GM19467 (cell line): ENCODE results near the gene INPPL1.

Source experiments
- ATAC-seq: cut with Tn5 transposase; IDR thresholded peaks from one replicate; pipeline ENCODE4 v1.9.1; 2021; ENCODE audit warnings: mild to moderate bottlenecking, moderate library complexity; ENCODE audit not compliant: unreplicated experiment

The INPPL1 gene

DNA sequence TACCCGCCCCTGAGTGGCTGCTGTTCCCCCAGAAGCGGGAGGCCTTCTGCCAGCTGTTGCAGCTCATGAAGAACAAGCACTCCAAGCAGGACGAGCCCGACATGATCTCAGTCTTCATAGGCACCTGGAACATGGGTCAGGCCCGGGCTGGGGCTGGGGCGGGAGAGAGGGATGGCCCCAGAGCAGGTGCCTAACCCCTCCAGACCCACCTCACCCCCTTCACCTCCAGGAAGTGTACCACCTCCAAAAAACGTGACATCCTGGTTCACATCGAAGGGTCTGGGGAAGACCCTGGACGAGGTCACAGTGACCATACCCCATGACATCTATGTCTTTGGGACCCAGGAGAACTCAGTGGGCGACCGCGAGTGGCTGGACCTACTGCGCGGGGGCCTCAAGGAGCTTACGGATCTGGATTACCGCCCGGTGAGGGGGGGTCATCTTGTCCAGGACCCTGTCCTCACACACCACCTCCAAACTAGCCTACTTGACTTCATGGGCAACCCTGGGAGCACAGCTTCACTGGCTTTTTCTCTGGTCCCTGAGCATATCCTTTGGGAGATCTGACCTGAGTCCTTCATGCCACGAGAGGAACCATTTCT is 6.3 kb downstream of the INPPL1 start:
- no peak for ATAC-seq

DNA sequence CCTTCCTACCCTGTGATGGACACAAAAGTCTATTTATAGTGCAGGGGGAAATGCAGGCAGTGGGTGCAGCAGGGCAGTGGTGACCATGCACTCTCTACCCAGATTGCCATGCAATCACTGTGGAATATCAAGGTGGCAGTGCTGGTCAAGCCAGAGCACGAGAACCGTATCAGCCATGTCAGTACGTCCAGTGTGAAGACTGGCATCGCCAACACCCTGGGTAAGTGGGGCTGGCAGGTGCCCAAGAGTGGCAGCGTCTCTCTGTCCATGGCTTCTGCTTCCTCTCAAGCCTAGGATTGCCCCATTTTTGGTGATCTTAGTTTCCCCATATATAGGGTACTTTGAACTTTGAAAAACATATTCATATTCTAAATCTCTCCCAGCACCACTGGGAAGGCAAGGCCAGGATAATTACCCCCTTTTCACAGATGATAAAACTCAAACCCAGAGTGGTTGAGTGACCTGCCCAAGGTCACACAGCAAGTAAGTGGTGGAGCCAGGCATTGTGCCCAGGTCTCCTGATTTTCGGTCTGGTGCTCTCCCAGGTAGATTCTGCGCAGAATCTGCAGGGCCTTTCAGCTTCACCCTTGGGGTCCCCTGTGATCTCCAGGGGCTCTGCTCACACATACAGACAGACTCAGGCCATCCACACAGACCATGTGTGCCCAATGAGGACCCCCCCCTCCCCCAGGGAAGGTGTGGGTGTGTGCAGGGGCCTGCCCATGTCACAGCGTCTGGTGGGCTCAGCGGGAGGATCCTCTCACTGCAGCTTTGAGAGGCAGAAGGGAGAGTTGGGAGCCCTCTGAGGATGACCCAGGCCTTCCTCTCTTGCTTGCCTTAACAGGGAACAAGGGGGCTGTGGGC is 7.1 kb downstream of the INPPL1 start:
- ATAC-seq, result no peak

DNA sequence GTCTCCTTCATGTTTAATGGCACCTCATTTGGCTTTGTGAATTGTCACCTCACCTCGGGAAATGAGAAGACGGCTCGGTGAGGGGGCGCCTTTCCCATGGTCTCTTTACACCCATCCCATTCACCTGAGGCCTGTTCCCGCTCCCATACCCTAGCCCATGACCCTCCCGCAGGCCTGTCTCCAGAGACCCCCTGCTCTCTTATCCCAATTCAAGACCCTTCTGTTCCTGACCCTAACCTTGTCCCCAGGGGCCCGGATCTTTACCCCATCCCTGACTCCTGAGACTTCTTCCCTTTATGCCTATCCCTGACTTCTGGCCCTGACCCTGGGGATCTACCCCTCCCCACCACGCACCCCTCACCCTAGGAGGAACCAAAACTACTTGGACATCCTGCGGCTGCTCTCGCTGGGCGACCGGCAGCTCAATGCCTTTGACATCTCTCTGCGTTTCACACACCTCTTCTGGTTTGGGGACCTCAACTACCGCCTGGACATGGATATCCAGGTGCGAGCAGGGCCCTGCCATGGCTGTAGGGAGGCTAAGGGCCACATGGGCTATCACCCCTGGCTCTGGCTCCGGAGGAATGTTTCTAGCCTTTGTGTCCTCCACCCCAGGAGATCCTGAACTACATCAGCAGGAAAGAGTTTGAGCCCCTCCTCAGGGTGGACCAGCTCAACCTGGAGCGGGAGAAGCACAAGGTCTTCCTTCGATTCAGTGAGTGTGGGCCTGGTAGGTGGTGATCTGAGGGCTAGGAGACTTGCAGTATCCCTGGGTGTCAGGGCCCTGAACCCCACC is 7.9 kb downstream of the INPPL1 start:
- ATAC-seq, result no peak

GRCh38 chr11:72233056-72233772 is 8.6 kb downstream of the INPPL1 start:
- no peak for ATAC-seq

GRCh38 chr11:72233773-72234513 is 9.4 kb downstream of the INPPL1 start:
- no peak for ATAC-seq

- ATAC-seq, result no peak
Measured at GRCh38 chr11:72234514-72234830, 9.9 kb downstream of the INPPL1 start.

GRCh38 chr11:72234920-72235319 is 10.4 kb downstream of the INPPL1 start:
- ATAC-seq, result no peak

DNA sequence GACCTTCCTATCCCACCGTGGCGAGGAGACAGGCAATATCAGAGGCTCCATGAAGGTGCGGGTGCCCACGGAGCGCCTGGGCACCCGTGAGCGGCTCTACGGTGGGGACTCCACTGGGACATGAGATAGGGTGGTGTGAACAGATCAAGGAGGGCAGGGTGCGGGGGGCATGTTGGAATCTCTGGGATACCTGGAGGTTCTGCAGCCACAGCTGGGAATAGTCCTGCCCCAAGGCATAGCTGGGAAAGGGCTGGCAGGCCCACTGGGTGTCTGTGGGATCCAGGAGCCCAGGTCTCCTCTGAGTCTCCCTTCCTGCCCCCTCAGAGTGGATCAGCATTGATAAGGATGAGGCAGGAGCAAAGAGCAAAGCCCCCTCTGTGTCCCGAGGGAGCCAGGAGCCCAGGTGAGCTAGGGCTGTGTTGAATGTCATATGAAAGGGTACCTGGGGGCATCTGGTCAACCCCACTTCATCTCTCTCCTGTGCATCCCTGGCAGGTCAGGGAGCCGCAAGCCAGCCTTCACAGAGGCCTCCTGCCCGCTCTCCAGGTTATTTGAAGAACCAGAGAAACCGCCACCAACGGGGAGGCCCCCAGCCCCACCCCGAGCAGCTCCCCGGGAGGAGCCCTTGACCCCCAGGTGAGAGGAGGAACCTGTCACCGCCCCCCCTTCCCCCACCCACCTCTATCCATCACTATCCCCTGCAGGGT is 10.9 kb downstream of the INPPL1 start:
- no peak for ATAC-seq

- no peak for ATAC-seq
Measured at GRCh38 chr11:72236083-72236697, 11.6 kb downstream of the INPPL1 start.

- ATAC-seq, result no peak
Measured at GRCh38 chr11:72236774-72237111, 12.2 kb downstream of the INPPL1 start.

GRCh38 chr11:72237112-72237931 is 12.8 kb downstream of the INPPL1 start:
- ATAC-seq, result no peak

GRCh38 chr11:72238040-72238450 is 13.5 kb downstream of the INPPL1 start:
- ATAC-seq, result no peak

- ATAC-seq, result no peak
Measured at GRCh38 chr11:72238492-72239312, 14.1 kb downstream of the INPPL1 start.

- ATAC-seq, result no peak
Measured at GRCh38 chr11:72239313-72239848, 14.8 kb downstream of the INPPL1 start.

DNA sequence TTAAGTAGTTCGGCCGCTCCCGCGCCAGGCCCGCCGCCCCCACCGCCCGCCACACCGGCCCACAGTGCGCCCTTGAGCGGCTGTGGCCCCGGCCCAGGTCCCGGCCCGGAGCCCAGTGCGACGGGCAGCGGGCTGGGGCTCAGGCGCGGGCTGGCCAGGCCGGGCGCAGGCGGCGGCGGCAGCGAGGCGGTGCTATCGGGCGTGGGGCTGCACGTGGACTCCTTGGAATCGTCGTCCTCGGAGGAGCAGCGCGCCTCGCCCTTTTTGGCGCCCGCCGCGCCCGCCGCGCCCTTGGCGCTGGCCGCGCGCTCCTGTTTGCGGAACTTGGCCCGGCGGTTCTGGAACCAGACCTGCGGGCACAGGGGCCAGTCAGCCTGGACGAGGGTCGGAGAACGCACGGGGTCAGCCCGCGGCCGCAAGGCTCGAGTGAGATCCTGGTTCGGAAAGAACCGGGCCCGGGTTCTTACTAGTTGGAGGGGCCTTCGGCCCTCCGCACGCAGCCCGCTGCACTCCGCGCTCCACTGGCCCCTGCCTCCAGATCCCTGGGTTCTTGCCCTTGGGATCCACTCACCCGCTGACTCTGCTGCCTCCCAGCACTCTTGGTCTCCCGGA is 15.4 kb downstream of the INPPL1 start:
- no peak for ATAC-seq

DNA sequence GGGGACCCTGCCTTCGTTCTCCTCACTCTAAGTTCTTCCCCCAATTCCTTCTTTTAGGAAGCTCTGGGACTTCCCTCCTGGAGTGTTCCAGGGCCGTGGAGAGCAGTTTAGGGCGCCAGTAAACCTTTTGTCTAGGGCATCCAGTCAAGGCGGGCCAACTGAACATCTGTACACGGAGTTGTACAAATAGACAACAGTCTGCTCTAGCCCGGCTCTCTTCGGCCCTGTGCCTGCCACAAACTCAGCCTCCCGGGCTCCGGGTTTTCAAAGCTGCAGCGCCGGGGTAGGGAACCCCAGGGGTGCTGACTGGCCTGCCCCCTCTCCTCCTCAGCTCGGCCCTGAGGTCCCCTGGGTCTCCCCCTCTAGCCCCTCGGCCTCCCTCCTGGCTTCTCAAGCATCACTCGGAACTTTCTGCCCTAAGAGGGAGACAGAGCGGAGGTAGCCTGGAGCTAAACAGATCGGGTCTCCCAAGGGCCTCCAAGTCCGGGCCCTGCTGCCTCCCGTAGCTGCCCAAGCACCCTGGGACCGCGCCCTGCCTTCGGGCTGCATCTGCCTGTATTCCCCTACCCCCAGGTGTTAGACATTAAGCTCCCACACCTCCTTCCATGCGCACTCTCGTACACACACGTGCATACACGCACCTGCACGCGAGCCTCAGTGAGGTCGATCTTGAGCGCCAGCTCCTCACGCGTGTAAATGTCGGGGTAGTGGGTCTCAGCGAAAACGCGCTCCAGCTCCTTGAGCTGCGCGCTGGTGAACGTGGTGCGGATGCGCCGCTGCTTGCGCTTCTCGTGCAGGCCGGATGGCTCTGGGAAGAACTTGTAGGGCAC is 16.1 kb downstream of the INPPL1 start:
- ATAC-seq, result no peak
